Mesothelial cell of epicardium (in vitro differentiated cells): ENCODE measurements around the gene UTS2B. TPM values are rescaled to one million over a fixed set of nuclear protein-coding genes. Genes with fewer than 3 reads are reported as not detected.

Experiments
- DNase-seq, 2 experiments: peaks; one replicate each; pipeline ENCODE4 v3.0.0; 2021; ENCODE audit warnings: low spot score in 2 of 2; ENCODE audit not compliant: unreplicated experiment in 2 of 2
- H3K27ac Mint-ChIP-seq: 2 replicates; pipeline ENCODE4 v1.8.0; 2021; ENCODE audit warnings: mixed read lengths
- H3K27me3 Mint-ChIP-seq: 2 replicates; pipeline ENCODE4 v1.8.0; 2021; ENCODE audit warnings: low read depth, mixed read lengths
- H3K36me3 Mint-ChIP-seq: 2 replicates; pipeline ENCODE4 v1.8.0; 2021; ENCODE audit warnings: mixed read lengths
- H3K4me1 Mint-ChIP-seq: 2 replicates; pipeline ENCODE4 v1.8.0; 2021; ENCODE audit warnings: mixed read lengths
- H3K4me3 Mint-ChIP-seq: 2 replicates; pipeline ENCODE4 v1.8.0; 2021; ENCODE audit warnings: mild to moderate bottlenecking, moderate library complexity, mixed read lengths
- H3K9me3 Mint-ChIP-seq: 2 replicates; pipeline ENCODE4 v1.8.0; 2021; ENCODE audit warnings: mixed read lengths
- CTCF ChIP-seq: fragments of 200-600 bp; sonication (generic); IDR thresholded peaks from one replicate; pipeline ENCODE4 v1.5.0; 2021; ENCODE audit warnings: antibody characterized with exemption; ENCODE audit not compliant: unreplicated experiment
- total RNA-seq: library from RNA; stranded (reverse); gene quantifications from 3 replicates; pipeline ENCODE4 v1.2.1, GENCODE V29; 2021

The UTS2B gene
- total RNA-seq, 1 donor from 2014 or later: 0.60 TPM

GRCh38 chr3:191220908-191221307, 109.4 kb downstream of the UTS2B start:
- Mint-ChIP-seq H3K4me3 (no peak overlapping the region), H3K9me3 (peaks cover 10% of the 10 kb centered on the region), H3K27ac (no peak overlapping the region), H3K4me1 (no peaks in the 10 kb centered on the region), H3K27me3 (no peaks in the 10 kb centered on the region), H3K36me3 (no peaks in the 10 kb centered on the region)
- no peak for DNase-seq
- no peak for TF ChIP-seq CTCF

DNA sequence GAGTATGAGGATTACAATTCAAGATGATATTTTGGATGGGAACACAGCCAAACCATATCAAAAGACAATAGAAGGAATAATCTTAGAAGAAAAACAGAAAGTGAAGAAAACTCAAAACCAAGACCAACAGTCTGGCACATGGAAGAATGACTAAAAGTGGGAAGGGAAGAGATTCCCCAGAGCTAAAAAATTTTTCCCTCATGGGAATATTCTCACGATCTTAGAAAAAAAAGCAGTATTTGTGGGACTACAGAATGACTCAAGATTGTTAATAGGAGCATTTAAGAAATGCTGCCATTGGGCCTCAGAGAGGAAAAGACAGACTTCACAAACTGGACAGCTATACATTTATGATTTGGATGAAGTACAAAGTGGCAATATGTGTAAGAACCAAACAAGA, 113.0 kb downstream of the UTS2B start:
- TF ChIP-seq CTCF: no peak
- Mint-ChIP-seq H3K4me1 (no peaks in the 10 kb centered on the region), H3K36me3 (no peaks in the 10 kb centered on the region), H3K27ac (no peak overlapping the region), H3K27me3 (no peaks in the 10 kb centered on the region), H3K9me3 (peaks cover 17% of the 10 kb centered on the region), H3K4me3 (no peak overlapping the region)
- no peak for DNase-seq

Other genes starting within 250 kb of the UTS2B start
- gene OSTN, start 131.3 kb downstream of the UTS2B start, total RNA-seq: 0.75 to 1.0 TPM (median 0.97 TPM) in 3 replicates
- 53.1 to 63.2 TPM (median 58.2 TPM) in 3 replicates for gene CCDC50, start 1.1 kb downstream of the UTS2B start, total RNA-seq
- gene PYDC2, start 130.6 kb upstream of the UTS2B start, total RNA-seq: not detected in 3 replicates